ENCODE measurements around the gene ESYT3.

ESYT3 gene

DNA sequence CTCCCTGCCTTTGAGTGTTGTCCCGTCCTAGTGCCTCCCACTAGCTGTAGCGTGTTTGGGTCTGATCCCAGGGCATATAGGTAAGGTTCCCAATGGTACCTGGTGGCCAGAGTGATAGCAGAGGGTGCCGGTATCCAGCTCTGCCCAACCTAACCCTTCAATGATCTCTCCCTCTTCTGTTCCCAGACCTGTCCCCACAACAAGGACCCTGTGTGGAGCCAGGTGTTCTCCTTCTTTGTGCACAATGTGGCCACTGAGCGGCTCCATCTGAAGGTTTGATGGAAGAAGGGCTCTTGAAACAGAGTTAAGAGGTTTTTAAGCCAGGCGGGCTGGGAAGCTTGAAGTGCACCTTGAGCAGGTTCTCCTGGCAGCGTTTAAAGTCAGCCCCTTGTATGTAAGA is 35.5 kb downstream of the ESYT3 start:
- no peak for DNase-seq (ENCODE audit: extremely low read depth, low read depth)
- TF ChIP-seq, protein P1, sequence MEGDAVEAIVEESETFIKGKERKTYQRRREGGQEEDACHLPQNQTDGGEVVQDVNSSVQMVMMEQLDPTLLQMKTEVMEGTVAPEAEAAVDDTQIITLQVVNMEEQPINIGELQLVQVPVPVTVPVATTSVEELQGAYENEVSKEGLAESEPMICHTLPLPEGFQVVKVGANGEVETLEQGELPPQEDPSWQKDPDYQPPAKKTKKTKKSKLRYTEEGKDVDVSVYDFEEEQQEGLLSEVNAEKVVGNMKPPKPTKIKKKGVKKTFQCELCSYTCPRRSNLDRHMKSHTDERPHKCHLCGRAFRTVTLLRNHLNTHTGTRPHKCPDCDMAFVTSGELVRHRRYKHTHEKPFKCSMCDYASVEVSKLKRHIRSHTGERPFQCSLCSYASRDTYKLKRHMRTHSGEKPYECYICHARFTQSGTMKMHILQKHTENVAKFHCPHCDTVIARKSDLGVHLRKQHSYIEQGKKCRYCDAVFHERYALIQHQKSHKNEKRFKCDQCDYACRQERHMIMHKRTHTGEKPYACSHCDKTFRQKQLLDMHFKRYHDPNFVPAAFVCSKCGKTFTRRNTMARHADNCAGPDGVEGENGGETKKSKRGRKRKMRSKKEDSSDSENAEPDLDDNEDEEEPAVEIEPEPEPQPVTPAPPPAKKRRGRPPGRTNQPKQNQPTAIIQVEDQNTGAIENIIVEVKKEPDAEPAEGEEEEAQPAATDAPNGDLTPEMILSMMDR (IDR thresholded peaks at IDR 0.05; ENCODE audit: low read depth, low read length), result no peak

DNA sequence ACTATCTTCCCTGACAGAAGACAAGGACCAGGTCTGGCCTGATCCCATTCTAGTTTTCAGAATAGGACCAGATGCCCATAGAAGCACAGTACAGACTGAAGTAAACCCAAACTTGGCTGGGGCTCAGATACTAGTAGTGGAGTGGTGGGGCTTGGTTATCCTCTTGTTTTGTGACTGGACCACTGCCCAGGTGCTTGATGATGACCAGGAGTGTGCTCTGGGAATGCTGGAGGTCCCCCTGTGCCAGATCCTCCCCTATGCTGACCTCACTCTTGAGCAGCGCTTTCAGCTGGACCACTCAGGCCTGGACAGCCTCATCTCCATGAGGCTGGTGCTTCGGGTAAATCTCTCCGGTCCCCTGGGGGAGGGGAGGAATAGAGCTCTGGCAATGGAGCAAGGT is 36.3 kb downstream of the ESYT3 start:
- TF ChIP-seq, protein P1 (IDR thresholded peaks at IDR 0.05; ENCODE audit: low read depth, low read length), result no peak
- DNase-seq (ENCODE audit: extremely low read depth, low read depth), result no peak

DNA sequence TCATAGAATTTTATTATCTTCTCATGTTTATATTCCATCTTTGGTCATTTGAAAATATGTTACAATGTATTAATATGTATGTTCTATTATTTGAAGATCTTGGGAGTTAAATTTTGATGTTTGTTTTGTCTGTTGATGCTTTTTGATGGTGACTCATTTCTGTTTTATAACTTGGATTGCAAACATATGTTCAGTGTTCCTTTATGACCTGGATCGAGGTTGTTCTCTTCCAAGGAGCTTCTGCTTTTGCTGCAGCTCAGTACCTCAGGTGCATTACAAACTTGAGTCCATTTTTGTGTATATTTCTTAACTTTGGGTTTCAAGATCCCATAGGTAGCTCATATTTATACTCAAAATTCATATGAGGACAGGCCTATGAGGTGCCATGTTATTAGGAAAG is 37.1 kb downstream of the ESYT3 start:
- TF ChIP-seq, protein P1 (IDR thresholded peaks at IDR 0.05; ENCODE audit: low read depth, low read length), result no peak
- DNase-seq (ENCODE audit: extremely low read depth, low read depth), result no peak

DNA sequence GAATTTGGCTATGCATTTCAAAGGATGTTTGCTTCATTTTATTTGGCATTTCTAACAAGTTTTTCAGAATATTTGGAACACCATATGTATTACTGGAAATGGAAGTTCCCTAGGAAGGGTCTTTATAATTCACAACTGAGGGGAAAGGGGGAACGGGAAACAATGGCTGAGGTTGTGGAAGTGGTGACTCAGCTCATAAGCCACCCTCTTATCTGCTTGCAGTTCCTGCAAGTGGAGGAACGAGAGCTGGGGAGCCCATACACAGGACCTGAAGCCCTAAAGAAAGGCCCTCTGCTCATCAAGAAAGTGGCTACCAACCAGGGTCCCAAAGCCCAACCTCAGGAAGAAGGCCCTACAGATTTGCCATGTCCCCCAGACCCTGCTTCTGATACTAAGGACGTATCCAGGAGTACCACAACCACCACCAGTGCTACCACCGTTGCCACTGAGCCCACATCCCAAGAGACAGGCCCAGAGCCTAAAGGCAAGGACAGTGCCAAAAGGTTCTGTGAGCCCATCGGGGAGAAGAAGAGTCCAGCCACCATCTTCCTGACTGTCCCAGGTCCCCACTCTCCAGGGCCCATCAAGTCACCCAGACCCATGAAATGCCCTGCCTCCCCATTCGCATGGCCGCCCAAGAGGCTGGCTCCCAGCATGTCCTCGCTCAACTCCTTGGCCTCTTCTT is 37.9 kb downstream of the ESYT3 start:
- TF ChIP-seq, protein P1 (IDR thresholded peaks at IDR 0.05; ENCODE audit: low read depth, low read length), result no peak
- DNase-seq (ENCODE audit: extremely low read depth, low read depth), result no peak

DNA sequence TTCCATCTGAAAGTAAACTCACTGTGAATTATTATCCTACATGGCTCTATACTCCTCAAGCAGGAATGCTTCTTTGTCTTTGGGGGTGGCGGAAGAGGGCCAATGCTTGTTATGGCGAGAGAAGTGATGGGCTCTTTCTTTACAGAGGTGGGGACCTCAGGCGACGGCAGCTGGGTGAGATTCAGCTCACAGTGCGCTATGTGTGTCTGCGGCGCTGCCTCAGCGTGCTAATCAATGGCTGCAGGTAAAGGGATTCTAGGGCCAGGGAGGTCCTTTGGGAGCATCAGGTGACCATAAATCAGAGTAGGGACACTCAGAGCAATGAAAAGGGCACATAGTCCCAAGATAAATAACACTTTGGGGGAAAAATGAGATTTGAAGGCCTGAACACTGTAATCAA is 39.0 kb downstream of the ESYT3 start:
- TF ChIP-seq, protein P1 (IDR thresholded peaks at IDR 0.05; ENCODE audit: low read depth, low read length), result no peak
- no peak for DNase-seq (ENCODE audit: extremely low read depth, low read depth)

DNA sequence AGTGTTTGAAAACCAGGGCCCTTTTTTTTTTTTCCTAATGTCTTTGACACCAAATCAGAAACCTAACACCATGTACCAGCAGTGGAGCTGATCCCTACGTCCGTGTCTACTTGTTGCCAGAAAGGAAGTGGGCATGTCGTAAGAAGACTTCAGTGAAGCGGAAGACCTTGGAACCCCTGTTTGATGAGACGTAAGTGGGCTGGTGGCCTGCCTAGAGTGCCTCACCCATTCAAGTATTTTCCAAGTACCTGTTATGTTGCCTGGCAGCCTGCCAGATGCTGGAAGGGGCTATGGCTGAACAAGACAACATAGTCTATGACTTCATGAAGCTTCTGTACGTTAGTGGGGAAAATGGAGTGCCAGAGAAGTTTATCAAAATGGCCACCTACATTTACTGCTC is 39.7 kb downstream of the ESYT3 start:
- TF ChIP-seq, protein P1 (IDR thresholded peaks at IDR 0.05; ENCODE audit: low read depth, low read length), result no peak
- no peak for DNase-seq (ENCODE audit: extremely low read depth, low read depth)

DNA sequence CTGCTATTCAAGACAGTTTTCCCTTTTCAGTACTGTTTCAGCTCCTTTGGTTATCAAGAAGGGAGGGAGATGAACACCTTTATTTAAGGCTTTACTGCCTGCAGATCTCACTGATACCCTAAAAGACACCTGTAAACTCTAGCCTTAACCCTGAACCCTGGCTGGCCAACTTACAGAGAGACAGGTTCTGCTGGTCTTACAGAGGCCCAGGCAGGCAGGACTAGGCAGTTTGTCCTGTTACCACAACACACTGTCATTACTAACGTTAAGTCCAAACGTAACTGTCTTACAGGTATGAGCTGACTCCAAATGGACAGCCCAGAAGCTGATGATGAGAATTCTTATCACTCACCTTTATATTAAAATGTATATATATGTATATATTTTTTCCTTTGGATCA is 42.1 kb downstream of the ESYT3 start:
- TF ChIP-seq, protein P1 (IDR thresholded peaks at IDR 0.05; ENCODE audit: low read depth, low read length), result no peak
- DNase-seq (ENCODE audit: extremely low read depth, low read depth), result no peak
